Renal cortex interstitium (tissue), 11 donors: ENCODE measurements around the gene LITAFD. TPM values are rescaled to one million over a fixed set of nuclear protein-coding genes. Genes with fewer than 3 reads are reported as not detected.
"Not testable (repeated sequence)": the region's sequence is repeated elsewhere in the genome, so short reads cannot be mapped to it uniquely, and the experiment has no call there.

Experiments
- DNase-seq, 11 donors: peaks; one replicate each; pipeline ENCODE4 v3.0.0-alpha.2; 2013; ENCODE audit warnings: low read depth in 9 of 11, low spot score in 4 of 11; ENCODE audit errors: extremely low read depth in 1 of 11
- polyA plus RNA-seq, 3 donors: library from polyadenylated mRNA; unstranded; fragments of 120-200 nt; gene quantifications; one replicate each; pipeline ENCODE4 v1.2.1, GENCODE V29; 2013; ENCODE audit not compliant: insufficient read length in 3 of 3

LITAFD gene
- polyA plus RNA-seq, 3 donors = 0.20 TPM; not detected in 2

GRCh38 chr16:8868416-8869211, 13.5 kb upstream of the LITAFD start, which contains the start of gene CARHSP1:
CARHSP1 (minus strand) TSS chr16:8869006; CDS start chr16:8859328, 9,678 bp downstream.
- DNase-seq = peak in 10 of 11 donors; percentile 60 to 89 (median 86)

- DNase-seq = no peak
Measured at GRCh38 chr16:8869212-8869987, 12.8 kb upstream of the LITAFD start.

- DNase-seq = not testable (repeated sequence)
Measured at GRCh38 chr16:8869988-8870241, 12.2 kb upstream of the LITAFD start.

- DNase-seq = no peak
Measured at GRCh38 chr16:8872071-8872470, 10.1 kb upstream of the LITAFD start.

- no peak for DNase-seq
Measured at GRCh38 chr16:8872967-8873865, 8.9 kb upstream of the LITAFD start.

GRCh38 chr16:8873866-8874195, 8.3 kb upstream of the LITAFD start:
- not testable (repeated sequence) for DNase-seq

GRCh38 chr16:8874388-8874787, 7.8 kb upstream of the LITAFD start:
- DNase-seq = no peak

GRCh38 chr16:8875317-8875716, 6.8 kb upstream of the LITAFD start:
- not testable (repeated sequence) for DNase-seq

- no peak for DNase-seq
Measured at GRCh38 chr16:8877894-8878522, 4.1 kb upstream of the LITAFD start.

GRCh38 chr16:8878523-8878911, 3.6 kb upstream of the LITAFD start:
- no peak for DNase-seq

GRCh38 chr16:8880839-8881510, 1.2 kb upstream of the LITAFD start:
- DNase-seq = no peak

GRCh38 chr16:8882725-8883377, 700 bp downstream of the LITAFD start:
- DNase-seq = no peak

GRCh38 chr16:8885674-8886592, 3.8 kb downstream of the LITAFD start:
- no peak for DNase-seq

GRCh38 chr16:8886593-8887430, 4.7 kb downstream of the LITAFD start:
- no peak for DNase-seq

GRCh38 chr16:8887431-8887765, 5.2 kb downstream of the LITAFD start:
- no peak for DNase-seq

- DNase-seq = no peak
Measured at GRCh38 chr16:8887952-8888560, 5.9 kb downstream of the LITAFD start.
